Dorsolateral prefrontal cortex (tissue), 118 donors: ENCODE measurements around the gene HABP2. TPM values are rescaled to one million over a fixed set of nuclear protein-coding genes. Genes with fewer than 3 reads are reported as not detected.

ENCODE experiments used
- total RNA-seq, 120 experiments: library from RNA; stranded (reverse); gene quantifications; one replicate each; pipeline versions ENCODE4 v1.2.3 to v1.2.4, GENCODE V29; 2022

HABP2 gene
- total RNA-seq, 120 experiments from 2014 or later = 0.39 to 5.3 (median 2.0) TPM

Other genes starting within 250 kb of the HABP2 start
- gene NRAP, start 111.0 kb downstream of the HABP2 start, total RNA-seq = 1 to 10 TPM in 4 of 120 experiments, under 1 TPM in 113, not detected in 3; 0.08 to 1.2 (median 0.38) TPM
- gene CASP7, start 126.9 kb downstream of the HABP2 start, total RNA-seq = 10 to 100 TPM in 57 of 120 experiments, 1 to 10 TPM in 63; 4.5 to 31.8 (median 9.8) TPM
- gene PLEKHS1, start 198.6 kb downstream of the HABP2 start, total RNA-seq = under 1 TPM in 11 of 120 experiments, not detected in 109; 0.13 to 0.76 (median 0.28) TPM